OCI-LY7 (cell line): ENCODE results near the gene COL6A6. TPM values are rescaled to one million over a fixed set of nuclear protein-coding genes. Genes with fewer than 3 reads are reported as not detected.

Experiments used
- BruUV-seq: library from RNA; stranded (reverse); fragments of 400-500 nt; replicated peaks from 2 replicates; lab custom pipeline; 2021; lab: Mats Ljungman, UMichigan
- CTCF ChIA-PET: fragments of 300-600 bp; sonication (Branson Sonifier 250); formaldehyde crosslinking; loops from one replicate; lab custom pipeline; 2022; ENCODE audit warnings: antibody characterized with exemption; ENCODE audit not compliant: unreplicated experiment; lab: Charles Lee
- POLR2A ChIA-PET: fragments of 300-600 bp; sonication (Branson Sonifier 250); formaldehyde crosslinking; loops from one replicate; lab custom pipeline; 2022; ENCODE audit warnings: antibody characterized with exemption; lab: Charles Lee
- DNase-seq: peaks from one replicate; pipeline ENCODE4 v3.0.0-alpha.2; 2015; ENCODE audit warnings: low spot score
- H2AFZ ChIP-seq: fragments of 200-600 bp; sonication (generic), shearing (Covaris generic); 2 replicates; pipeline ENCODE4 v1.6.1; 2014; ENCODE audit warnings: mild to moderate bottlenecking, antibody characterized with exemption, low read length, moderate library complexity
- H3K27ac ChIP-seq: fragments of 200-600 bp; sonication (generic); 2 replicates; pipeline ENCODE4 v1.5.1; 2014; ENCODE audit warnings: mixed run types, low read depth, mild to moderate bottlenecking, moderate library complexity, low read length, inconsistent platforms; ENCODE audit not compliant: poor library complexity, severe bottlenecking
- H3K36me3 ChIP-seq: fragments of 200-600 bp; sonication (generic); 2 replicates; pipeline ENCODE4 v1.6.1; 2014; ENCODE audit warnings: mild to moderate bottlenecking, antibody characterized with exemption, low read length, moderate library complexity, mixed read lengths; ENCODE audit not compliant: insufficient read depth
- H3K4me1 ChIP-seq: fragments of 200-600 bp; sonication (generic); 2 replicates; pipeline ENCODE4 v1.5.1; 2014; ENCODE audit warnings: mild to moderate bottlenecking, low read length; ENCODE audit not compliant: insufficient read depth, poor library complexity, severe bottlenecking
- H3K4me2 ChIP-seq: fragments of 200-600 bp; sonication (generic); 2 replicates; pipeline ENCODE4 v1.6.1; 2014; ENCODE audit warnings: mild to moderate bottlenecking, low read length
- H3K4me3 ChIP-seq: fragments of 200-600 bp; sonication (generic); 2 replicates; pipeline ENCODE4 v1.5.1; 2014; ENCODE audit warnings: mild to moderate bottlenecking, low read depth, low read length; ENCODE audit not compliant: poor library complexity, severe bottlenecking
- H3K79me2 ChIP-seq: fragments of 200-600 bp; sonication (generic); 2 replicates; pipeline ENCODE4 v1.6.1; 2016; ENCODE audit warnings: low read depth, mild to moderate bottlenecking, low read length, moderate library complexity, mixed read lengths; ENCODE audit not compliant: insufficient read depth
- H3K9me2 ChIP-seq: fragments of 200-600 bp; sonication (generic); 2 replicates; pipeline ENCODE4 v1.6.1; 2016; ENCODE audit warnings: mild to moderate bottlenecking, low read length, mixed read lengths; ENCODE audit not compliant: insufficient read depth
- H3K9me3 ChIP-seq: fragments of 200-600 bp; sonication (generic); 2 replicates; pipeline ENCODE4 v1.6.1; 2014; ENCODE audit warnings: mild to moderate bottlenecking, mixed run types, low read length, mixed read lengths
- H4K20me1 ChIP-seq: fragments of 200-600 bp; sonication (generic); 2 replicates; pipeline ENCODE4 v1.6.1; 2014; ENCODE audit warnings: mild to moderate bottlenecking, antibody characterized with exemption, low read length, moderate library complexity, mixed read lengths; ENCODE audit not compliant: insufficient read depth
- CTCF ChIP-seq: fragments of 200-600 bp; sonication (generic); conservative IDR thresholded peaks from 2 replicates; pipeline ENCODE4 v1.5.1; 2014; ENCODE audit warnings: mild to moderate bottlenecking, antibody characterized with exemption, low read length, moderate library complexity, mixed read lengths
- EZH2phosphoT487 ChIP-seq: fragments of 200-600 bp; sonication (generic); IDR thresholded peaks from 2 replicates; pipeline ENCODE4 v1.6.1; 2018; ENCODE audit warnings: low read depth, borderline replicate concordance, mild to moderate bottlenecking, mixed run types, antibody characterized with exemption, low read length, moderate library complexity, mixed read lengths
- intact Hi-C: fragments of 100-400 bp; cut with micrococcal nuclease; formaldehyde crosslinking; loops from one replicate; pipeline ENCODE4 v1.10.0; 2022; ENCODE audit not compliant: unreplicated experiment
- total RNA-seq, 2 experiments: library from RNA; depleted of rRNA in 1 of 2; stranded (reverse); fragments of >200 nt in 1 of 2; shearing (Covaris generic) in 1 of 2; gene quantifications; 2 replicates each; pipeline ENCODE4 v1.2.3, GENCODE V29; 2014 to 2022

COL6A6 gene
- total RNA-seq, 2 experiments from 2014 or later: not detected

GRCh38 chr3:130491431-130491830 is 25.5 kb upstream of the COL6A6 start:
- BruUV-seq: no TSS peak
- DNase-seq: no peak
- TF ChIP-seq EZH2phosphoT487: no peak
- no peak for TF ChIP-seq CTCF
- H3K4me3 ChIP-seq: no peak overlapping the region
- CTCF ChIA-PET: no interaction called here
- no peaks in the 10 kb centered on the region for H3K9me2 ChIP-seq
- H3K9me3 ChIP-seq: no peaks in the 10 kb centered on the region
- no peak overlapping the region for H2AFZ ChIP-seq
- H4K20me1 ChIP-seq: no peaks in the 10 kb centered on the region
- no peak overlapping the region for H3K27ac ChIP-seq
- H3K36me3 ChIP-seq: no peaks in the 10 kb centered on the region
- POLR2A ChIA-PET: no interaction called here
- no peaks in the 10 kb centered on the region for H3K4me1 ChIP-seq
- intact Hi-C loops: no loop called here
- no peak overlapping the region for H3K4me2 ChIP-seq
- no peaks in the 10 kb centered on the region for H3K79me2 ChIP-seq

DNA sequence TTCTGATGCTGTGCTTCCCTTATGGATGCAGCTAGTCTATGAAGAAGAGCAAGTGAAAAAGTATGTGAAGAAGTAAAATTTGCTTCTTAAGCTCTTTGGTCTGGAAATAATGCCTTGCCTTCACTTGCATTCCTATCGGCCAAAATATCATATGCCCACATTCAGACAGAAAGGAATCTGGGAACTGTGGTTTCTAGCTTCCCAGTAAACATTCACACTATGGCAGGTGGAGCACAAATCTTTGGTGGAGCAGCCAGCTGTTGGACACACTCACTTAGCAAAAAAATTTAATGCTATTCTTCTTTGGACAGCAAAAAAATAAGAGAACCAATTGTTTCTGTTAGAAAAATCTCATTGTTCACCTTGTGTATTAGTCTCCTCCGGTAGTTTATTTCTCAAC is 12.3 kb upstream of the COL6A6 start:
- Histone ChIP-seq H3K36me3 (no peaks in the 10 kb centered on the region), H3K4me3 (no peak overlapping the region), H3K9me2 (no peaks in the 10 kb centered on the region), H3K27ac (no peak overlapping the region), H3K4me2 (no peak overlapping the region), H3K79me2 (no peaks in the 10 kb centered on the region), H4K20me1 (no peaks in the 10 kb centered on the region), H3K4me1 (no peaks in the 10 kb centered on the region), H2AFZ (no peak overlapping the region), H3K9me3 (no peaks in the 10 kb centered on the region)
- TF ChIP-seq CTCF: no peak
- no peak for TF ChIP-seq EZH2phosphoT487
- ChIA-PET CTCF (no interaction called here), POLR2A (interaction anchor here (0.5 kb wide), 2 partner anchors 129 to 367 kb away, joined by 3 to 4 read pairs; no protein-coding TSS in a partner anchor)
- no peak for DNase-seq
- intact Hi-C loops: no loop called here
- no TSS peak for BruUV-seq

GRCh38 chr3:130506031-130506430 is 10.9 kb upstream of the COL6A6 start:
- H3K9me3 ChIP-seq: no peaks in the 10 kb centered on the region
- intact Hi-C loops: no loop called here
- H3K9me2 ChIP-seq: no peaks in the 10 kb centered on the region
- ChIA-PET CTCF (no interaction called here), POLR2A (no interaction called here)
- no peak overlapping the region for H3K4me2 ChIP-seq
- no TSS peak for BruUV-seq
- H3K4me3 ChIP-seq: no peak overlapping the region
- no peaks in the 10 kb centered on the region for H4K20me1 ChIP-seq
- no peak overlapping the region for H2AFZ ChIP-seq
- no peak for TF ChIP-seq CTCF
- TF ChIP-seq EZH2phosphoT487: no peak
- no peaks in the 10 kb centered on the region for H3K79me2 ChIP-seq
- DNase-seq: no peak
- H3K27ac ChIP-seq: no peak overlapping the region
- no peaks in the 10 kb centered on the region for H3K36me3 ChIP-seq
- H3K4me1 ChIP-seq: no peaks in the 10 kb centered on the region
